ENCODE data around the gene FER.

FER gene

GRCh38 chr5:108827131-108827530 lies 79.4 kb downstream of the FER start:
- H3K36me3 ChIP-seq (ENCODE audit: control insufficient read depth in 2 of 2, insufficient read depth in 1 of 2, low read length in 2 of 2): no peaks in the 10 kb centered on the region
- POLR2A ChIA-PET: no interaction called here
- CTCF ChIA-PET: interaction anchor here (0.6 to 0.7 kb wide), 2 partner anchors 185 to 1258 kb away, joined by 3 read pairs; no protein-coding TSS in a partner anchor
- no peaks in the 10 kb centered on the region for H3K4me1 ChIP-seq (ENCODE audit: control insufficient read depth, insufficient read depth, low read length)
- TF ChIP-seq SCRT1 (tag by site-specific recombination; IDR thresholded peaks at IDR 0.05; ENCODE audit: borderline replicate concordance) (no peak), ZNF16 (tag by site-specific recombination; IDR thresholded peaks at IDR 0.05; ENCODE audit: low read depth) (no peak), ZNF416 (tag by site-specific recombination; IDR thresholded peaks at IDR 0.05) (no peak), ZSCAN18 (tag by site-specific recombination; IDR thresholded peaks at IDR 0.05) (no peak), ZNF585B (tag by site-specific recombination; IDR thresholded peaks at IDR 0.05) (no peak), ZNF394 (tag by site-specific recombination; IDR thresholded peaks at IDR 0.05; ENCODE audit: borderline replicate concordance) (no peak), ZNF350 (tag by site-specific recombination; IDR thresholded peaks at IDR 0.05) (no peak), ZNF398 (tag by site-specific recombination; IDR thresholded peaks at IDR 0.05) (no peak), ZNF175 (tag by site-specific recombination; IDR thresholded peaks at IDR 0.05) (no peak)
- H3K4me3 ChIP-seq (ENCODE audit: low read depth, low read length): no peak overlapping the region
- no peak overlapping the region for H3K27ac ChIP-seq (ENCODE audit: extremely low read depth, low read depth, low read length)
- H3K9me3 ChIP-seq (ENCODE audit: control insufficient read depth, insufficient read depth, low read depth, low read length): no peaks in the 10 kb centered on the region

- H3K9me3 ChIP-seq (ENCODE audit: control insufficient read depth, insufficient read depth, low read depth, low read length): no peaks in the 10 kb centered on the region
- POLR2A ChIA-PET: no interaction called here
- H3K4me1 ChIP-seq (ENCODE audit: control insufficient read depth, insufficient read depth, low read length): no peaks in the 10 kb centered on the region
- no peaks in the 10 kb centered on the region for H3K36me3 ChIP-seq (ENCODE audit: control insufficient read depth in 2 of 2, insufficient read depth in 1 of 2, low read length in 2 of 2)
- no peak overlapping the region for H3K4me3 ChIP-seq (ENCODE audit: low read depth, low read length)
- TF ChIP-seq PRDM10 (tag by site-specific recombination; IDR thresholded peaks at IDR 0.05): peak; percentile 38; the same call in 1 of the 2 replicates
- no peak for TF ChIP-seq ZNF157 (tag by site-specific recombination; IDR thresholded peaks at IDR 0.05)
- no peak for TF ChIP-seq ZNF211 (tag by site-specific recombination; IDR thresholded peaks at IDR 0.05; ENCODE audit: low read depth)
- TF ChIP-seq TCF7L2 (IDR thresholded peaks at IDR 0.05; ENCODE audit: borderline replicate concordance, low read depth, low read length): no peak
- no peak for TF ChIP-seq ZSCAN23 (tag by site-specific recombination; IDR thresholded peaks at IDR 0.05)
- CTCF ChIA-PET: interaction anchor here (0.7 kb wide), 2 partner anchors 27 to 246 kb away, joined by 3 to 4 read pairs; no protein-coding TSS in a partner anchor
- H3K27ac ChIP-seq (ENCODE audit: extremely low read depth, low read depth, low read length): no peak overlapping the region
These were observed 83.1 kb downstream of the FER start for GRCh38 chr5:108830705-108831276.

- Histone ChIP-seq H3K4me1 (ENCODE audit: control insufficient read depth, insufficient read depth, low read length) (no peaks in the 10 kb centered on the region), H3K27ac (ENCODE audit: extremely low read depth, low read depth, low read length) (no peak overlapping the region), H3K36me3 (ENCODE audit: control insufficient read depth in 2 of 2, insufficient read depth in 1 of 2, low read length in 2 of 2) (no peaks in the 10 kb centered on the region), H3K9me3 (ENCODE audit: control insufficient read depth, insufficient read depth, low read depth, low read length) (no peaks in the 10 kb centered on the region), H3K4me3 (ENCODE audit: low read depth, low read length) (no peak overlapping the region)
- CTCF ChIA-PET: no interaction called here
- POLR2A ChIA-PET: no interaction called here
- TF ChIP-seq PRDM2 (tag by site-specific recombination; IDR thresholded peaks at IDR 0.05; ENCODE audit: borderline replicate concordance) (no peak), ZNF76 (tag by site-specific recombination; IDR thresholded peaks at IDR 0.05; ENCODE audit: borderline replicate concordance, low read depth) (no peak), ZNF560 (tag by site-specific recombination; IDR thresholded peaks at IDR 0.05; ENCODE audit: borderline replicate concordance) (no peak), ZNF16 (tag by site-specific recombination; IDR thresholded peaks at IDR 0.05; ENCODE audit: low read depth) (no peak), TRIM28 (IDR thresholded peaks at IDR 0.05; ENCODE audit: borderline replicate concordance, low read length) (no peak)
These were observed 88.8 kb downstream of the FER start for GRCh38 chr5:108836492-108836891.
